AG08396 (cell line): ENCODE data around the gene MEIS1.

Experiments
- DNase-seq: peaks from one replicate; pipeline ENCODE4 v3.0.0; 2012; ENCODE audit warnings: low spot score, mixed read lengths

MEIS1 gene

DNA sequence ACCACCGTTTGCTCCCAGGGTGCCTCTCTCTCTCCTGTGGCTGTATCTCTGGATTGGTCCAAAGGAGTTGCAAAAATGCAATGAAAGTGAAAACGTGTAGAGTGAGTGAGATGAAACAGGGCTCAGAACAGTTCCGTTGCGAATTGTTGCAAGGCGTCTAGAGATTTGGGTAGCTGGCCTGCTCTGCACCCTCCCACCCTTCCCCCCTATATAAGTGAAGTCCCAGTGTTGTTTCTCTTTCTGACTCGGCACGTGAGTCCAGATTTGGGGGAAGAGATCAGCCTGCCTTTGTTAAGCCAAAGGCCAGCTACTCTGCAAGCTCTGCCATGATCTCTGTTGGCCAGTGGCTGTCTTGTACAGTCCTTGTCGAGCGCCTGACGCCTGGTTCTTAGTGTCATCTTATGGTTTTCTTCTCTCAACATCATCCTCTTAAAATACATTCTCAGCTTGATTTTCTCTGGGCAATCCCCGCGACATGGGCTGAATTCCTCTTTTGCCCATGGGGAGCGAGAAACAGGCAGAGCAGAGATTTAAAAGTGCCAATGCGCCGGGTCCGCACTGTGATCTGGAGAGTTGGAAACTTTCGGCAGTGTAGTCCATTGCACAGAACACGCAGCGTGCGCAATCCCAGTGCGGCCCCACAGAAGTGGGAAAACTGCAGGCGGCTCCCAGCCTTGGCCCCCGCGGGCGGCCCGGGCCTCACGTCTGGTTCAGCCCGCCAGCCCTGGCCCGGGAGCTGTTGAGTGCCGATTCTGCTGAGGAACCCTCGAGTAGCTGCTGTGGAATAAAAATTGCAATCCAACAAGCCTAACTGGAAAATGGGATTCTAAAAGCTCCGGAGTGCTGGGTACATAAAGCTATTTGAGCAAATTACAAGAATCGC, 9.3 kb downstream of the MEIS1 start:
- peak; percentile 37 for DNase-seq

DNA sequence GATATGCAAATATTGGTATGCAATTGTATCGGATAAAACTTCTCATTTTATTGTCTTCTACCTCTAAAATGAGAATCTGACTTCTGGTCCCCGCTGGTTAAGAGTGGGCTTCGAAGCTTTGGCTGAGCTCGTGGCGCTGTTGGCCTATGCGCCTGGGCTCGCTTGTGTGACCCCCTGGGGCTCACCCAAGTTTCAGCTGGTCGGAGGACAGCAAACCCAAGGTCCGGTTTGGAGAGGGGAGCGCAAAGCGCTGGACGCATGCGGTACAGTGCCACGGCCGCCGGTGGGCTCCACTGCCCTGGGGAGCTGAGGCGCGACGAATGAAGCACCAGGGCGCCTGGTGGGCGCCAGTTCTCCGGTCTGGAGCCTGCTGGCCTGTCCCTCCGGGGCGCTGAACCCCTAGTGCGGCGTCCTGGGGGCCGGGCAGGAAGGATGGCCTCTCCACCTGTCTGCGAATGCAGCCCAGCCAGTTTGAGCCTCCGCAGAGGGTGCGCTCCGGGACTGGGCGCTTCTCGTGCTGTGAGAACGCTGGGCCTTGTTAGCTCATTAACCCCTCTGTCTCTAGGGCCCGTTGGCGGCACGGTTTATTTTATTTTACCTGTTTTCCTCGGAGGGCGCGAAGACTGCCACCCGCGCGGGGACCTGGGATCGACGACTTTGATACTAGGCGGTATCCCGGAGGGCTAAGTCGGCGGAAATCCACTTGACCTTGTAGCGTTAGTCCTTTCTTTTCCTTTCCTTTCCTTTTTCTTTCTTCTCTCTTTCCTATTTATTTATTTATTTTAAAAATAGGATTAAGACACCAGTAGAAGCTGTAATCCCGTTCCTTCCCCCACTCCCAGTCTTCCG, 10.4 kb downstream of the MEIS1 start:
- DNase-seq: peak; percentile 36

DNA sequence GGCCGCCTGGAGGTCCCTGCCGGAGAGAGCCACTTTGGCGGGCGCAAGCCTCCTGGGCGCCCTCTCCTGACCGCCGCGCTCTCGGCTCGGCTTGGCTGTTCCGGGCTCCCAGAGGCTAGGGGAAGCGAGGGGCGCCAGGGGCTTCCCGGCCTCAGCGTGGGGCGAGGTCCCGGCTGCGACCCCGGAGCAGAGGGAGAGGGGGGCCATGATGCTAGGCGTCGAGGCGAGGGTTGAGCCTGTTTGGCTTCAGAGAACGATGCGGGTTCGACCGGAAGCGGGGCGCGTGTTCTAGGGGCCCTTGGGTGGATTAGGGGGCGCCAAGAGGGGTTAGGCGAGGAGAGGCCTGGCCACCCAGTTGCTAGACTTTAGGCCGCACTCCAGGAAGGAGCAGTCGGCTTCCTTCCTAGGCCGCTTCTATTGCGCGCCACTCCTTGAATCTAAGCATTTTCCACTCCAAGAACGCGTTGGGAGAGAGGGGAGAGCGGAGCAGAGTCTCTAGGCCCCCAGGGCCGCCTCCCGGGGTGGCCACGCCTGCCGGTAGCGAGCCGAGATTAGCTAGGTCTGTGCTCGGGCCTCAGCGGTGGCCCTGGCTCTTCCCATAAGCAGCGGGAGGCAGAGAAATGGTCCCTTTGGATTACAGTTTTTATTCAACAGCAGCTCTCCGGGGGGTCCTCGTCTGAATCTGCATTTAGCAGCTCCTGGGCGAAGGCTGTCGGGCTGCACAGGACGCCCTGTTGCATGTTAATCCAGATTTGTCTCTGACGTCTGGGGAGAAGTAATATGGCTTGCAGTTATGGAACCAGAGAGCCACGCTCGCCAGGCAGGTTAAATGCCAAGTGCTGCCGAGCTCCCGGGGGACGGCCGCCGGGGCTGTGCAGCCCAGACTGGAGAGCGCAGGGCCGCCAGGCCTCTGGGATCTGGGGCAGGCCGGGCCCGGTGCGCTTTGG, 11.3 kb downstream of the MEIS1 start:
- peak; percentile 41 for DNase-seq

DNA sequence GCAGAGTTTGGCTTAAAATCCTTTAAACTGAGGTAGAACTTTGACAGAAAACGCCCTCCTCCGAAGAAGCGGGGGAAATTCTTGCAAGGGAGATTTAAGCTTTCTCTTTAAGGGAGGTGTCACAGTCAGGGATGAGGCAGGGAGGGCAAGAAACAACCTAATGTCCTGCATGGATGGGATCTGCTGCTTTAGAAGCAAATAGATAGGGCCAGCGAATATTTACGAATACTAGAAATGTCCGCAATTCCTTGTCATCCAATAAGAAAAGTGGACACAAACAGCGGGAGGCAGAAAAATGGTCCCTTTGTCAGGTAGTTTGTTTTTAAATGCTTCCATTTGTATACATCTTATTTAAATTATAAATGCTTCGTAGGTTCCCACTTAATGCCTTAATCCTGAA, 12.0 kb downstream of the MEIS1 start:
- no peak for DNase-seq

DNA sequence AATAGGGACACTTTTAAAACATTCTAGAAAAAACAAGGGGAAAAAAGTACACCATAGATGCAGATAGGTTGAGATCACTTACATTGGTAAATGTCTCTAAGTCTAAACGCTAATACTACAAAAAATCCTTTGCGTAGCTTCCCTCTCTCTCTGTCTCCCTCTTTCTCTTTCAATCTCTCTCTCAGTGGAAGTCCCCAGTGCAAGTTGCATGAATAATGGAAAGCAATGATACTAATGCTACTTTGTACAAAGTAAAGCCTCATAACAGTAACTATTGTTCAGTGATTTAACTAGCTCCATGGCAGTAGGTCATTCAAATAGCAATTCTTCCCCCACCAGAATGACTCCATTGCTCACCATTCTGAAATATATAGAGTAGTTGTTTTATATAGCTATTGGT, 12.8 kb downstream of the MEIS1 start:
- no peak for DNase-seq

DNA sequence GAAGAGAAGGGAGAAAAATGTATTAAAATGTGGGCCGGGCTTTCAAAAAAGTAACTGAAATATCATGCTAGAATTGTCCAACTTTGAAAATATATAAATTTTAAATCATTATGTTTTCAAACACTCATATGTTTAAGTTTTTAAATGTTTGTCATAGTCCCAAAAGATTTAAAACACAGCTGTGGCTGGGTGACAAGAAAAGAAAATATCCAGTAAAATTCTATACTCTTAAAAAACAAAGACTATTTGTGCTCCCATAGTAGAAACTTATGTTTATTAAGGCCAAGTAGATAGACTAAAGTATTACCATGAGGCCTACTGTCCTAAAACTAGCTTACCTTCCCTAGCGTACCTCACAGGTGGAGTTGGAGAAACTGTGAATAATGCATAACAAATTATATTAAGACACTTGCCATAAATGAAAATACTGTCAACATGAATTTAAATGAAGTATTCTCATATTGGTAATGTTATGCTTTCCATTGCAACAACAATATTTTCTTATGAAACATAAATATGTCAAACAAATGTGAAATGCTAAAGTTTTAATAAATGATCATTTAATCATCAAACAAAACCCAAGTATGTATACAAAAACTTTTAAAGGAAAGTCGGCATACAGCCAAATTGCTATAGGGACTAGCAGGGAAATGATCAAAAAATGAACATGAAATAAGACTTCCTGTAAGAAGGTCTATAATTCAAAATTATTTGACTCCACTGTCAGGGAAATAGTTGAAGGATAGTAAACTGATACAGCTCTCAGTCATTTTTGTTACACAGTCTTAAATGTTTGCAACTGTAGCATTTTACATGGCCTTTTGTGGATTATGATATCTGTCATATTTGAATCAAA, 13.4 kb downstream of the MEIS1 start:
- no peak for DNase-seq

DNA sequence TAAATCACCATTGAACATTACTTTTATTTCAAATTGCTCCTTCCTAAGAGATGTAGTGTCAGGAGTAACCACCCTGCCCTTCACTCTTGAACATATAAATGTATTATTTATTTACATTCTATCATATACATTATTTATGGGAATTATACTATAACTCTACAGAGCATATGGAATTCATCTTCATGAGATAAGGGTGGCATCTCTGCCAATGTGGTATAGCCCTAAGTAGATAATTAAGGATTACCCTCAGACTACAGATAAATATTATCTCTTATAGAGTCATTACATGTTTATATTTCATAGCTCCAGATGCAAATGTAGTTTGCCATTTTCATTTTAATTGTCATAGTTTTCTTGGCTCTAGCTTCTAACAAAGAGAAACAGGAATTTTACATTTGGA, 17.3 kb downstream of the MEIS1 start:
- DNase-seq: no peak

DNA sequence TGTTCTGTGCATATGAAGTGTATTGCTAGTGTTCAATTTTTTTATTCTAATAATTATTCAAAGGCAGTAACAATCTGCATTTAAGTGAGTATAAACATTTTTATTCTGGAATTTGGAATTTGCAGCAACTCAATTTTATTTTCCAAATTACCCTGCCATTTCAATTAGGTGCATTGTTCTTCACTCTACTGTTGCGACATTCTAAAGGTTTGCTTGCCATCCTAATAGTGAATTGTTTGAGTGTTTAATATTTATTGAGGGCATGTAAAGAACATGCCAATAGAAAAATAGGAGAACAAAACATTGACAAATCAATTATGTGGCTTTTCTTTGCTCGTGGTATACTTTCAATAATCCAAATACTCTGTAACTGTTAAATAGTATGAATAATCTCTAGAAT, 18.0 kb downstream of the MEIS1 start:
- no peak for DNase-seq

DNA sequence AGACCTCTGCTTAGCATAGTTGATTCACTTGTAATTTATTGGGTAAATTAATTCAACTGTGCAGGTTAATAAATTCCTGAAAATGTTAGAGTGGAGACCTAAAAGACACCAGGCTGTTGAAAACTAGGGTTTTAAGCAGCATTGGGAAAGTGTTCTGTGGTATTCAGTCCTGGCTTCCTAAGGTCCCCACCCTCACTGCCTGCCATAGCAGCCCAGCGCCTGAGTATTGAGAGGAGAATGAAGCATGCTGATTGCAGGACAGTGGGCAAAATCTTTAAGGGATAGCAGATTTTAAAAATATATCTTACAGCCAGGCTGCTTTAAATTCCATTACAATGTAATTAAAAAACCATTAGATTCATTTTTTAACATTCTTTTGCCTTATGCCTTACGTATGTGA, 20.6 kb downstream of the MEIS1 start:
- no peak for DNase-seq

DNA sequence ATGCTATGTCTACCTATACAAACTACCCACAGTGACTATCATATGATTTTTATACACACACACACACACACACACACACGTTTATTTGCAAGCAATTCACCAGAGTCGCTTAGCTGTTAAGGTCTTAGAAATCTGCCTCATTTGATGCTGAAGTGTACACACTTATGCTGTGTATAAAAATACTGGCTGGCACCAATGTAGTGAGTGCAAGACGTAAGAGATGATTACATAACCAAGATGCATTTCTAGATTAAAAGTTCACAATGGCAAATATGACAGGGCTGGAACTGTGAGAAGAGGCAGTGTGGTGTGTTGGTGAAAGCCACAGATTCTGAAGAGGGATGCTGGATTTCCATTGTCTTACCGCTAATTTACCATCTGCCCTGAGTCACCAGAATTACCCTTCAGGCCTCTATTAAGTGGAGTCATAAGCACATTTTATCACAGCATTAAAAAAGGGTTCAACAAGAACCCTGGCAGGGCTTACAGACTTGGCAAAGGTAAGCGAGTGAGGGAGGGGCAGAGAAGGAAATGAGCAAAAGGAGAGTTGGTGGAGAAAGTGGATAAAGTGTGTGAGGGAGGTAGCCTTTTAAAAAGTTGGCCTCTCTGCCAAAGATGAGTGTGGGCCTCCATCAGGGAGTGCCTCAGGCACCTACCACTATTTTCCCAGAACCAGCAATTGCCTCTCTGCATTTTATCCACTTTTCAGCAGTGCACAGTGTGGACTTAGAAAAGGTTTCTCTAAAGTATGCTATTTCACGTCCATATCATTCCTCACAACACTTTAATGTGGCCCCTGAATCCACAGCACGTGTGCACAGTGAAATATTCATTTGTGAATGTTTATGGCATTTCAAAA, 21.5 kb downstream of the MEIS1 start:
- no peak for DNase-seq

DNA sequence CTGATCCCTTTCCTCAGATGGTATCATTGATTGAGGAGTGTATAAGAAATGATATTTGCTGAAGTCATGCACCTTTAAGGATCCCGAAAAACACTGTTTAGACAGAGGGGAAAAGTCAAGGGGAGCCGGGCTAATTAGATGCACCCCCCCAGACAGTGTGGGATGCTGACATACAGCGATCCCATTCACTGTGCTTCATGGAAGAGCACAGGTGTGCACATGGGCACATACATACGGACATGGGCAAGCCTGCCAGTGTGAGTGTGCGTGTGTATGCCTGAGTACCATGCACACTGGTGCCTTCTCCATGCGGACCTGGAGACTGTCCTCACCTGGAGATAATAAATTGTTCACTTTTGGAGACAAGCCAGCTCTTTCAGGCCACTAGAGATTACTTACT, 22.6 kb downstream of the MEIS1 start:
- no peak for DNase-seq

DNA sequence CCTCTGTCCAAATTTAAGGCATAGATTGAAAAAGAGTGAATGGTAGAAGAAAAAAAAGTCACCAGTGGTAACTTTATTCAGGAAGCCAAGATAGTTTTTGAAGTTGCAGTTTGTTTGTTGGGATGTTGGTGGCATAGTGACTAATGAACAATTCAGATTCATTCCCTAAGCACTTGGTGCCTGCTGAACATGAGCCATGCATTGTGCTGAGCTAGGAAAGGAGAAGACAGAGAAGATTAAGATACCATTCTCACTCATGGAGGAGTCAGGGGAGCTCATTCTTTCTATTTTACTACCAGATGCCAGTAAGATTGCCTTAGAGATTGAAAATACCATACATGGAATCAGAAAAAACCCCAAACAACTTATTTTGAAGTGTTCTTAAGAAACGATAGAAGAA, 25.1 kb downstream of the MEIS1 start:
- DNase-seq: no peak

DNA sequence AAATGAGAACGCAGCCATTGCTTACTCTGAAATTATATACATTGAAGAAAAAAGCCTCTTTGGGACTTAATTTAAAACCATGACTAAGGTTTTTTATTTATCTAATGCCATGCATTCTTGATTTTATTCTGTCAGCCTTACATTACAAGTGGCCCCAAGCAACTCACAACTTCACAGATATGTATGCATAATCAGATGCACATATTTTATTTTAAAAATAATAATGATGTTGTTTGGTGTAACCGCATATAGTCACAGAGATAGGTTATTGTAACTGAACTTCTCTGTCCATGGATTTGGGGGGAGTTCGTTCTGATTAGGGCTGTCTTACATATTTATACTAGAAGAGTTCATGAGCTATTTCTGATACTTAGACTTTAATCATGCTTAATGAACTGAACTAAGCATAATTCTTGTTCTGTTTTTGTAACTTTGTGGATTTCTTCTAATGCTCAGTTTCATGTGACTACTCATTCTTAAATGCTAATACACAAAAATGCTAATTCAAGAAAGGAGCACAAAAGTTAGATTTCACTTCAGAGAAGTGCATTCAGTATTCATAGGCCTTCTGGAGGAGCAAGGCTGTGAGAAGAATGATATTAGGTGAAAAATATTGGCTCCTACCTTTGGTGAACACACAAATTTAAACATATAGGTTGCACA, 26.2 kb downstream of the MEIS1 start:
- no peak for DNase-seq

DNA sequence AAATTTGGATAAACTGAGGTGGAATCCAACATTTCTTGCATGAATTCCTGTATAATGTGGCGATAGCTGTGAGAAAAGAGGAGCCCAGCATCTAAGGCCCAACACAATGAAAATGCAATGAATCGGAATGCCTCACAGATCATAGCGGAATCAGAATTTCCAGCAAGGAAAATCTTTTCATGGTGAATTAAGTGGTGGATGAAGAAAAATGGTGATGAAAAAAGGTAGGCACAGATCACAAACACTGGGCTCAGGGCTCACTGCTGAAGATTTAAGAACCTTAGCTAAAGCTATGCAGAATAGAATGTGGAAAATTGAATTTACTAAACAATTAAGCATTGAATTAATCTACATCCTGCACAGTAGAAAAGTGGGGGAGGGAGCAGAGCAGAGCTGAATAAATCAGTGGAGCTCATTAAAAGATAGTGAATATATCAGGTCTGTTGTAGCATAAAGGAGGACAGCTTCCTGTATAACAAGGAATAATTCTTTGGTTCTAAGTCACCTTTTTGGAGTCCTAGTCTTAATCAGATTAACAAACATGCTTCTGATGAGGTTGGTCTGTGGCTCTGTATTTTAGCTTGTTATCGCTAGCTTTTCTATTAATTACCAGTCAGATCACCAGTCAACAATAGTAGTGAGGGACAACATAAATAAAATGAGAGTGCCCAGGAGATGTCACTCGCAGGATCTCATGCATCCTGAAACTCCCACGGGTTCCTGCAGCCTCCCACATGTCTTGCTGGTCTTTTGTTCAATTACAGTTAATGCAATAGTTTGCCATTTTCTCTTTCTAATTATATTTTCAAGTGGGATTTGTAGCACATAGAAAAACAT, 27.0 kb downstream of the MEIS1 start:
- DNase-seq: no peak

DNA sequence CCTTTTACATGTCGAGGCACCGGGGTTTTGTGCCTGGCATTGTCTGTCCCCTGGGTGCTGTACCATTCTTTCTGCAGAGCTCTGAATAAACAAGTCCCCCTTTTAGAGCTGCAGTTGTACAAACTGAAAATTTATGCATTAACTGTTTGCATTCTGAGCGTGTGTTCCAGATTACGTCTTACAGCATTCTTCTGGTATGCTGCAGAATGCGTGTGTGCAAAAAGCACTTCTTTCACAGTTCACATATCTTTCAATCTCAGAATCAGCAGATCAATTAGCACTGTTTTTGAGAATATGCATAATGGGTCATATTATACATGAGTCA, 27.5 kb downstream of the MEIS1 start:
- no peak for DNase-seq

DNA sequence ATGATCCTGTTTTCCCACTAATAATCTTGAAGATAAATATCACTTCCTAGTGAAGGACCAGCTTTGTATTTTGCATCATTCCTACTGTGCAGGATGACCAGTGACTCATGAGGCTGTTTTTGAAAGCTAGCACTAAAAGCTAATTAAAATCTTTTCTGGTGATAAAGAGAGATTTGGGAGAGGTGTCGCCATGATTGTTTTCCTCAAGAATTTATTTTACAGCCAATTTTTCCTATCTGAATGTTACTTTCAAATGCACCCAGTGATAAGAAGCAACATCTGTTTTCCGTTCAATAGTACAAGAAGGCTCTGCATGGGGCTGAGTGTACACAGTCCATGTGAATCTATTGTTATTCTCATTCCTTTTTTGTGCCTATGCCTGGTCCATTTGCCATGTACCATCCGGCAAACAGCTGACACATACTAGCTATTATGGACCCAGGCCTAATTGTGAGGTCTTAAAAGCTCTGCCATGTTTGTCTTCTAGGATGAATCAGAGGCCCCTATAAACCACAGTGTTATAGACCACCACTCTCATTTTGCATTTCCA, 28.4 kb downstream of the MEIS1 start:
- DNase-seq: no peak

DNA sequence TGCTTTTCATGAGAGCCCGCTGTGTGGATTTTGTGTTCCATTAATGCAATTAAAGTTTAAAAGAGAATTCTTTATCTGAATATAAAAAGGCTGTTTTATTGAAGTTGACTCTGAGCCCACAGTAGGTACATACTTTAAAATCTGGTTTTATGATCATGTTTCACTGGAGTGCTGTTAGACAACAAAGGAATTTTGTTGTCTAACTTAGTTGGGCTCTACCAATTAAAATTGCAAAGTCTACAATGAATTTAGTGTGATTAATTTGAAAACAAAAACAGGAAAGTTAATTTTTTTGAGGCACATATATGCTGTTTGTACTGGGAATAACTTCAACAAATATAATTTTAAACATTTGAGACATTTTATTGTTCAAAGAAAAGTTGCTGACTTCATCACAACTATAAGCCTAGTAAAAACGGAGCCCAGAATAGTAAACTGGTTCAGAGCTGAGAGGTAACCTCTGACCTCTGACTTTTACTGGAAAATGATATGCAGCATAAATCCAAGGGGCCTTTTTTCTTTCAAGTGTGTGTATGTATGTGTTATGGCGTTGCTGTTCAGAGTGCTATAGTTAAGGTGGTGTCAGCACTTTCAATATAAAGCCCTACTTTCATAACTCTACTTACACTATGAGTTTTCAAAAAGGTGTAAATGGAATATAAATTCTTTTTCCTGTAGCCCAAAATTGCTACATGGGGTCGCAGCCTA, 30.2 kb downstream of the MEIS1 start:
- DNase-seq: no peak

DNA sequence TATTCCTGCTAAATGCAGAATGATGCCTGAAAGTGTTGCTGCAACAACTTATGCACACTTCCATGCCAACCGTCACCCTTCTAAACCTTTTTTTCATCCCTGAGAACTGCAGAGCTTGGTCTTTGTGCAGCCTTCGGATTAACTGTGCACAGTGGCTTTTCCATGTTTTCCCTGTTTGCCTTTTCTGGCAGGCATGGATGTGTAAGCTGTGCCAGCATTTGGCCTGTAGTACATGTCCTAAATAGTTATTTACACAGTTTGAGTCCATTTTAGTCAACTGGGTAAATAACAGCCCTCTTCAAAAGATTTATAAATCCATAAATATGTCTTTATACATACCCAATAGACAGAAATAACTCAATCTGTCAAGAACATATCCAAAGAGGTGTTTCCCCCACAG, 31.5 kb downstream of the MEIS1 start:
- DNase-seq: no peak
